Endothelial cell of umbilical vein (primary cell): ENCODE results near the gene IQCN. TPM values are rescaled to one million over a fixed set of nuclear protein-coding genes. Genes with fewer than 3 reads are reported as not detected.

Experiments used
- BruUV-seq: library from RNA; stranded (reverse); fragments of 400-500 nt; replicated peaks from 2 replicates; lab custom pipeline; 2021; lab: Mats Ljungman, UMichigan
- CTCF ChIA-PET: fragments of 300-600, 350-600 bp; sonication (Branson Sonifier 250); formaldehyde crosslinking; loops from one replicate; lab custom pipeline; 2021; ENCODE audit warnings: antibody characterized with exemption, inconsistent platforms; lab: Charles Lee
- POLR2A ChIA-PET: fragments of 300-600, 350-600 bp; sonication (Branson Sonifier 250); formaldehyde crosslinking; loops from one replicate; lab custom pipeline; 2021; ENCODE audit warnings: antibody characterized with exemption, inconsistent platforms; lab: Charles Lee
- DNase-seq: peaks from one replicate; pipeline ENCODE4 v3.0.0-alpha.2; 2011; ENCODE audit warnings: low read depth, low spot score
- FAIRE-seq: peaks from 2 replicates; lab custom pipeline; 2011; peaks lifted over from hg19 to GRCh38; lab: Jason Lieb, UNC
- H2AFZ ChIP-seq: 2 replicates; pipeline ENCODE4 v1.6.0; 2012; ENCODE audit warnings: low read depth, low read length, control low read depth, inconsistent platforms
- H3K27ac ChIP-seq: 2 replicates; pipeline ENCODE4 v1.5.1; 2011; ENCODE audit warnings: low read depth, mild to moderate bottlenecking, control low read depth, low read length, moderate library complexity; ENCODE audit not compliant: insufficient read depth
- H3K27me3 ChIP-seq, 2 experiments: 2 replicates each; pipeline versions ENCODE4 v1.6.0 to v1.6.1; 2011; ENCODE audit warnings: low read length in 2 of 2, mixed read lengths in 1 of 2; ENCODE audit not compliant: control insufficient read depth in 2 of 2, insufficient read depth in 2 of 2
- H3K36me3 ChIP-seq, 2 experiments: 2 replicates in 1 of 2; 3 replicates in 1 of 2; pipeline ENCODE4 v1.5.1; 2011; ENCODE audit warnings: low read length in 2 of 2, mild to moderate bottlenecking in 1 of 2, moderate library complexity in 1 of 2; ENCODE audit not compliant: control insufficient read depth in 2 of 2, insufficient read depth in 2 of 2; ENCODE audit errors: extremely low read depth in 1 of 2
- H3K4me1 ChIP-seq: 3 replicates; pipeline ENCODE4 v1.5.1; 2011; ENCODE audit warnings: mild to moderate bottlenecking, low read length; ENCODE audit not compliant: control insufficient read depth, insufficient read depth; ENCODE audit errors: extremely low read depth
- H3K4me2 ChIP-seq: 2 replicates; pipeline ENCODE4 v1.6.1; 2011; ENCODE audit warnings: low read length, control low read depth, mixed read lengths; ENCODE audit not compliant: insufficient read depth
- H3K4me3 ChIP-seq, 3 experiments: fragments of 200-600 bp in 1 of 3; sonication (generic), shearing (Covaris generic) in 1 of 3; replicated peaks in 1 of 3; 2 replicates each; pipeline ENCODE4 v1.5.1; 2011 to 2016; ENCODE audit warnings: control low read depth in 3 of 3, low read length in 3 of 3, mild to moderate bottlenecking in 2 of 3, inconsistent platforms in 1 of 3, low read depth in 1 of 3, moderate library complexity in 1 of 3; ENCODE audit not compliant: insufficient read depth in 1 of 3
- H3K79me2 ChIP-seq: 2 replicates; pipeline ENCODE4 v1.6.0; 2012; ENCODE audit warnings: low read length, inconsistent platforms; ENCODE audit not compliant: control insufficient read depth, insufficient read depth
- H3K9ac ChIP-seq: replicated peaks from 2 replicates; pipeline ENCODE3; 2011; ENCODE audit warnings: low read length, control low read depth; ENCODE audit not compliant: insufficient read depth; ENCODE audit errors: extremely low read depth
- H3K9me1 ChIP-seq: replicated peaks from 3 replicates; pipeline ENCODE4 v1.6.0; 2011; ENCODE audit warnings: mild to moderate bottlenecking, low read length; ENCODE audit not compliant: control insufficient read depth, insufficient read depth; ENCODE audit errors: extremely low read depth
- H3K9me3 ChIP-seq: replicated peaks from 2 replicates; pipeline ENCODE4 v1.5.1; 2012; ENCODE audit warnings: low read length, inconsistent platforms; ENCODE audit not compliant: control insufficient read depth, insufficient read depth
- H4K20me1 ChIP-seq: replicated peaks from 2 replicates; pipeline ENCODE3; 2011; ENCODE audit warnings: mild to moderate bottlenecking, low read length; ENCODE audit not compliant: control insufficient read depth, insufficient read depth; ENCODE audit errors: extremely low read depth
- CTCF ChIP-seq, 2 donors: IDR thresholded peaks; 1 replicate in 1 of 2; 2 replicates in 1 of 2; pipeline ENCODE4 v1.5.1; 2011; ENCODE audit warnings: low read length in 2 of 2, mild to moderate bottlenecking in 2 of 2, moderate library complexity in 2 of 2, control low read depth in 1 of 2, inconsistent platforms in 1 of 2, low read depth in 1 of 2; ENCODE audit not compliant: insufficient read depth in 1 of 2; ENCODE audit errors: extremely low read depth in 1 of 2
- EZH2 ChIP-seq: IDR thresholded peaks from 2 replicates; pipeline ENCODE4 v1.6.1; 2012; ENCODE audit warnings: borderline replicate concordance, low read depth, mild to moderate bottlenecking, moderate library complexity, low read length, inconsistent platforms; ENCODE audit not compliant: severe bottlenecking
- FOS ChIP-seq: IDR thresholded peaks from 2 replicates; pipeline ENCODE4 v1.6.1; 2011; ENCODE audit warnings: mild to moderate bottlenecking, low read length, moderate library complexity, borderline replicate concordance; ENCODE audit not compliant: insufficient read depth
- GATA2 ChIP-seq: IDR thresholded peaks from 2 replicates; pipeline ENCODE4 v1.7.0; 2011; ENCODE audit warnings: low read depth, mild to moderate bottlenecking, moderate library complexity, mixed read lengths, low read length; ENCODE audit not compliant: insufficient read length, insufficient read depth
- JUN ChIP-seq: IDR thresholded peaks from 2 replicates; pipeline ENCODE4 v1.6.1; 2011; ENCODE audit warnings: borderline replicate concordance, low read depth; ENCODE audit not compliant: insufficient read length, insufficient read depth
- MAX ChIP-seq: IDR thresholded peaks from 2 replicates; pipeline ENCODE4 v1.6.1; 2011; ENCODE audit not compliant: insufficient read depth, insufficient read length
- MYC ChIP-seq: IDR thresholded peaks from one replicate; pipeline ENCODE4 v1.6.1; 2011; ENCODE audit warnings: mild to moderate bottlenecking, low read depth, low read length
- POLR2A ChIP-seq: IDR thresholded peaks from 2 replicates; pipeline ENCODE4 v1.6.1; 2012; ENCODE audit warnings: low read depth, mild to moderate bottlenecking, control low read depth, low read length
- POLR2AphosphoS5 ChIP-seq: IDR thresholded peaks from 2 replicates; pipeline ENCODE4 v1.6.1; 2012; ENCODE audit warnings: low read depth, mild to moderate bottlenecking, control low read depth, low read length, moderate library complexity; ENCODE audit not compliant: insufficient read depth
- dilution Hi-C: fragments of 300-500 bp; cut with MboI; formaldehyde crosslinking; loops from one replicate; pipeline ENCODE4 v1.15.0; 2019; ENCODE audit warnings: low sequenced_read_pairs; ENCODE audit not compliant: extremely low pct_ligation_motif_present
- intact Hi-C: fragments of 100-400 bp; cut with micrococcal nuclease; formaldehyde crosslinking; loops from one replicate; pipeline ENCODE4 v1.10.0; 2022
- polyA plus RNA-seq, 4 experiments: library from polyadenylated mRNA; depleted of rRNA in 3 of 4; stranded (reverse) in 3 of 4; unstranded in 1 of 4; fragments of >200 nt; gene quantifications; 2 replicates each; pipeline versions ENCODE4 v1.2.1 to v1.2.3, GENCODE V29; 2011 to 2012; ENCODE audit warnings: missing spikeins in 1 of 4
- total RNA-seq: library from RNA; stranded (reverse); gene quantifications from 2 replicates; pipeline ENCODE4 v1.2.3, GENCODE V29; 2021

Gene IQCN
- total and polyA plus RNA-seq, 2 donors (not counting 3 experiments of a cell fraction or from before 2014, with no cell fraction given), result 1.5 to 3.0 TPM

- ChIA-PET CTCF (interaction anchor here (0.7 to 6.2 kb wide), 20 partner anchors 12 to 134 kb away, joined by 3 to 401 read pairs (median 10); partner anchors contain the start of genes GDF15, LSM4, PGPEP1 and SSBP4), POLR2A (interaction anchor here (0.6 to 5.0 kb wide), 20 partner anchors 12 to 136 kb away, joined by 3 to 113 read pairs (median 8); partner anchors contain the start of genes GDF15, LSM4 and SSBP4)
- Histone ChIP-seq H3K4me1 (peaks cover 20% of the 10 kb centered on the region), H3K36me3 (peaks cover 0 to 2% of the 10 kb centered on the region in 2 experiments), H3K9me3 (no peaks in the 10 kb centered on the region), H3K27ac (peak overlapping the region; percentile 89), H3K79me2 (peaks cover 31% of the 10 kb centered on the region), H3K9ac (peak overlapping the region; percentile 95), H3K4me3 (peak overlapping the region; percentile 72 to 92 (median 80)), H2AFZ (no peak overlapping the region), H3K9me1 (no peaks in the 10 kb centered on the region), H4K20me1 (peaks cover 5% of the 10 kb centered on the region), H3K27me3 (no peaks in the 10 kb centered on the region), H3K4me2 (peak overlapping the region; percentile 71)
- intact Hi-C loops (loop anchor here (2.0 kb wide), 1 partner anchor 130 kb away; no protein-coding TSS in a partner anchor), dilution Hi-C loops (no loop called here)
- no peak for TF ChIP-seq EZH2
- TF ChIP-seq FOS, result no peak
- TF ChIP-seq POLR2AphosphoS5, result peak; percentile 65
- TF ChIP-seq POLR2A, result peak; percentile 68
- no peak for TF ChIP-seq JUN
- no peak for TF ChIP-seq CTCF (IDR thresholded peaks at IDR 0.05; ENCODE audit: extremely low read depth in 1 of 2, insufficient read depth in 1 of 2, low read depth in 1 of 2, low read length in 2 of 2)
- TF ChIP-seq MAX, result no peak
- TF ChIP-seq MYC, result no peak
- no peak for TF ChIP-seq GATA2
- DNase-seq (peak; percentile 76), FAIRE-seq (no peak)
- BruUV-seq, result no TSS peak
Observed at GRCh38 chr19:18280247-18281081, 6.2 kb upstream of the IQCN start.
